C4-2B (cell line): ENCODE data around the gene C4BPA.

Experiments used
- ZFX ChIP-seq: fragments of 450-650 bp; IDR thresholded peaks from 2 replicates; pipeline ENCODE4 v1.6.1; 2017
- TF ChIP-seq, protein P1 (sequence below): fragments of 450-650 bp; conservative IDR thresholded peaks from 2 replicates; pipeline ENCODE4 v1.5.1; 2017; ENCODE audit warnings: mild to moderate bottlenecking

DNA sequence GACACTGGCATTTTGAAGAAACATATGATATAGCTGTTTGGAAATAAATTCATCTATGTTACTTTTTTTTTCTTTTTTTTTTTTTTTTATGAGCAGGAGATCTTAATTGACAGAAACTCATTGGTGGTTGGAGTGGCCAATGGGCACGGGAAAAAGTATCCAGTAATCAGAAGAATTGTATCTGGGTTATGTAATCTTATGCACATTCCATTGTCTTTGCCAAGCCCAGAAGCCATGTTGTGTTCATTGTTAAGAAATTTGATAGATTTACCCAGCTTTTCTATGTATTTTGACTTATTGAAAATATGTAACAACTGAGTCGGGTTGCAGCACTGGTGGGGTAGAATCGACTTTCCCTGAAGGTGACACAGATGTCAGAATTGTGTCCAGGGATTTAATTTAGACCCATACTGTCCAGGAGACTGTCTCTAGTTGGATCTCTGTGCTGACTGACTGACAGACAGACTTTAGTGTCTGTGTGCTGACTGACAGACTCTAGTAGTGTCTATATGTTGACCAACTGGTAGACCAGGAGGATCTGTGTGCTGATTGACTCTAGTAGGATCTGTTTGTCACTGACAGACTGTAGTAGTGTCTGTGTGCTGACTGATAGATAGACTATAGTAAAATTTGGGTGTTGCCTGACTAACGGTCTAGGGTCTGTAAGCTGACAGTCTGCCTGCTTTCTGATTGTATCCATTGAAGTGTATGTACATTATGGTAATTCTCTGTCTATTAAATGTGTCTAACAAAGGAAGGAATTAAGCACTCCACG is 27.7 kb upstream of the C4BPA start:
- TF ChIP-seq, protein P1, sequence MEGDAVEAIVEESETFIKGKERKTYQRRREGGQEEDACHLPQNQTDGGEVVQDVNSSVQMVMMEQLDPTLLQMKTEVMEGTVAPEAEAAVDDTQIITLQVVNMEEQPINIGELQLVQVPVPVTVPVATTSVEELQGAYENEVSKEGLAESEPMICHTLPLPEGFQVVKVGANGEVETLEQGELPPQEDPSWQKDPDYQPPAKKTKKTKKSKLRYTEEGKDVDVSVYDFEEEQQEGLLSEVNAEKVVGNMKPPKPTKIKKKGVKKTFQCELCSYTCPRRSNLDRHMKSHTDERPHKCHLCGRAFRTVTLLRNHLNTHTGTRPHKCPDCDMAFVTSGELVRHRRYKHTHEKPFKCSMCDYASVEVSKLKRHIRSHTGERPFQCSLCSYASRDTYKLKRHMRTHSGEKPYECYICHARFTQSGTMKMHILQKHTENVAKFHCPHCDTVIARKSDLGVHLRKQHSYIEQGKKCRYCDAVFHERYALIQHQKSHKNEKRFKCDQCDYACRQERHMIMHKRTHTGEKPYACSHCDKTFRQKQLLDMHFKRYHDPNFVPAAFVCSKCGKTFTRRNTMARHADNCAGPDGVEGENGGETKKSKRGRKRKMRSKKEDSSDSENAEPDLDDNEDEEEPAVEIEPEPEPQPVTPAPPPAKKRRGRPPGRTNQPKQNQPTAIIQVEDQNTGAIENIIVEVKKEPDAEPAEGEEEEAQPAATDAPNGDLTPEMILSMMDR: no peak
- no peak for TF ChIP-seq ZFX
